Breast epithelium (tissue), 3 donors: ENCODE results near the gene DUSP28.

ENCODE experiments used
- POLR2AphosphoS5 ChIP-seq, 3 donors: sonication (generic); formaldehyde crosslinking; IDR thresholded peaks; one replicate each; pipeline ENCODE4 v1.6.1; 2017; ENCODE audit warnings: antibody characterized with exemption in 3 of 3
- TF ChIP-seq, protein P1 (sequence below), 3 donors: fragments of 450-650 bp; IDR thresholded peaks; one replicate each; pipeline ENCODE4 v1.5.1; 2016 to 2017; ENCODE audit warnings: antibody characterized with exemption in 3 of 3, mild to moderate bottlenecking in 3 of 3, moderate library complexity in 3 of 3

- TF ChIP-seq, protein P1, sequence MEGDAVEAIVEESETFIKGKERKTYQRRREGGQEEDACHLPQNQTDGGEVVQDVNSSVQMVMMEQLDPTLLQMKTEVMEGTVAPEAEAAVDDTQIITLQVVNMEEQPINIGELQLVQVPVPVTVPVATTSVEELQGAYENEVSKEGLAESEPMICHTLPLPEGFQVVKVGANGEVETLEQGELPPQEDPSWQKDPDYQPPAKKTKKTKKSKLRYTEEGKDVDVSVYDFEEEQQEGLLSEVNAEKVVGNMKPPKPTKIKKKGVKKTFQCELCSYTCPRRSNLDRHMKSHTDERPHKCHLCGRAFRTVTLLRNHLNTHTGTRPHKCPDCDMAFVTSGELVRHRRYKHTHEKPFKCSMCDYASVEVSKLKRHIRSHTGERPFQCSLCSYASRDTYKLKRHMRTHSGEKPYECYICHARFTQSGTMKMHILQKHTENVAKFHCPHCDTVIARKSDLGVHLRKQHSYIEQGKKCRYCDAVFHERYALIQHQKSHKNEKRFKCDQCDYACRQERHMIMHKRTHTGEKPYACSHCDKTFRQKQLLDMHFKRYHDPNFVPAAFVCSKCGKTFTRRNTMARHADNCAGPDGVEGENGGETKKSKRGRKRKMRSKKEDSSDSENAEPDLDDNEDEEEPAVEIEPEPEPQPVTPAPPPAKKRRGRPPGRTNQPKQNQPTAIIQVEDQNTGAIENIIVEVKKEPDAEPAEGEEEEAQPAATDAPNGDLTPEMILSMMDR (IDR thresholded peaks at IDR 0.05): no peak
- no peak for TF ChIP-seq POLR2AphosphoS5 (IDR thresholded peaks at IDR 0.05)
These were observed 24.4 kb downstream of the DUSP28 start for GRCh38 chr2:240584486-240585031.
